GM10266 (cell line): ENCODE results near the gene SPATA4.

Experiments used
- DNase-seq: peaks from one replicate; pipeline ENCODE4 v3.0.0; 2012; ENCODE audit errors: extremely low spot score
- TF ChIP-seq, protein P1 (sequence below): IDR thresholded peaks from 2 replicates; pipeline ENCODE4 v1.5.1; 2012; ENCODE audit warnings: mild to moderate bottlenecking, low read depth; ENCODE audit not compliant: control insufficient read depth, insufficient read depth; ENCODE audit errors: missing control alignments

Gene SPATA4

DNA sequence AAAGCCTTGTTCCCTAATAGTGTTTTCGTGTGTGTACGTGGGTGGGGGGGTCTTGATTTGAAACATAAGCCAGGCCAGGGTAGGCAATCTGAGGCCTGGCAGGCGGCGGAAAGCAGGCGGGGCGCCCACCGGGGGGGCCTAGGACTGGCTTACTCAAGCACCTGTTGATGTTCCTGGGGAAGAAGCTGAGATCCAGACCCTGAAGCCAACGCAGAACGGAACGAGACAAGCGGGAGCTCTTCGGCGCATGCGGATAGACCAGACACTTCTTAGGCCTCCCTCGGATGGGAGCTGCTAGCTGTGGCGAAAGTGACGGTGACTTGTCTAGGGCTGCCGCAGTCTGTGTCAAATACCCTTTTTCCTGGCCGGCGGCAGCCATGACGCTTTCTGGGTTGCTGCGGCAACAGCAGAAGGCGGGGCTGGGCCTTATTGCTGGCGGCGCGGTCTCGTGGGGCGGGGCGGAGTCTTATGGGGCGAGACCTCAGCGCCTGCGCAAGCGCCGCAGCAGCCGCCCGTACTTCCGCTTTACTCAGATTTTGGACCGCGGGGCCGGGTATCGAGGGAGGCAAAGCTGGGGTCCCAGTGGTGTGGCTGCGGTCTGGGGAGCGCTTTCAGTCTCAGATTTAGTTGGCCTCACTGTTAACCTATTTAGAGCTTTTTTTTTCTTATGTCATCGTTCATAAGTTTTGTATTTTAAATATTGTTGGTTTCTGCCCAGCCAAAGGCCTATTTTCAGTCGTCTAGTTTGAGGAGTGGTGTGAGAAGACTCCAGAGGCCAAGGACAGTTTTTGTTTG is at the start of gene SPATA4:
Gene SPATA4, minus strand, starts transcription at position 402 of the 795 bp plus-strand sequence. Its CDS starts 23 bp downstream, at position 379.
- peak; percentile 89 for DNase-seq
- TF ChIP-seq, protein P1, sequence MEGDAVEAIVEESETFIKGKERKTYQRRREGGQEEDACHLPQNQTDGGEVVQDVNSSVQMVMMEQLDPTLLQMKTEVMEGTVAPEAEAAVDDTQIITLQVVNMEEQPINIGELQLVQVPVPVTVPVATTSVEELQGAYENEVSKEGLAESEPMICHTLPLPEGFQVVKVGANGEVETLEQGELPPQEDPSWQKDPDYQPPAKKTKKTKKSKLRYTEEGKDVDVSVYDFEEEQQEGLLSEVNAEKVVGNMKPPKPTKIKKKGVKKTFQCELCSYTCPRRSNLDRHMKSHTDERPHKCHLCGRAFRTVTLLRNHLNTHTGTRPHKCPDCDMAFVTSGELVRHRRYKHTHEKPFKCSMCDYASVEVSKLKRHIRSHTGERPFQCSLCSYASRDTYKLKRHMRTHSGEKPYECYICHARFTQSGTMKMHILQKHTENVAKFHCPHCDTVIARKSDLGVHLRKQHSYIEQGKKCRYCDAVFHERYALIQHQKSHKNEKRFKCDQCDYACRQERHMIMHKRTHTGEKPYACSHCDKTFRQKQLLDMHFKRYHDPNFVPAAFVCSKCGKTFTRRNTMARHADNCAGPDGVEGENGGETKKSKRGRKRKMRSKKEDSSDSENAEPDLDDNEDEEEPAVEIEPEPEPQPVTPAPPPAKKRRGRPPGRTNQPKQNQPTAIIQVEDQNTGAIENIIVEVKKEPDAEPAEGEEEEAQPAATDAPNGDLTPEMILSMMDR: no peak

DNA sequence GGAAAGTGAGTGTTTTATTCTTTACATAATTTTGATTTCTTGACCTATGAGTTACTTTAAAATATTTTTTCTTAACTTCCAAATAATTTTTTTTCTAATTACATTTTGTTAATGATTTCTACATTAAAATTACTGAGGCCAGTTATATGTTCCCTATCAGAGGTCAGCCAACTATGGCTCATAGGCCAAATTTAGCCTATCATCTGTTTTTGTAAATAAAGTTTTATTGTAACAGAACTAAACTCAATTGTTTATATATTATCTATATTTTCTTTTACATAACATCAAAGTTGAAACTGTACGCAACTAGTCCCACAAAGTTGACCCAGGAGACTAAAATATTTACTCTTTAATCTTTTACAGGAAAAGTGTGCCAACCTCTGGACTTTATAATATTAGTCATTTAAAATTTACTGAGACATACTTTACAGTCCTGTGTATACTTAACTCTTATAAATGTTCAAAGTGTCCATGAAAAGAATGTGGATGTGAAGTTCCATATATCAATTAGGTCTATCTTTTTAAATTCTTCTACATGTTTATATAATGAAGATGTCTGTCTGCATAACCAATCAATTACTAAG is 47.5 kb upstream of the SPATA4 start:
- no peak for DNase-seq
- TF ChIP-seq, protein P1: no peak

DNA sequence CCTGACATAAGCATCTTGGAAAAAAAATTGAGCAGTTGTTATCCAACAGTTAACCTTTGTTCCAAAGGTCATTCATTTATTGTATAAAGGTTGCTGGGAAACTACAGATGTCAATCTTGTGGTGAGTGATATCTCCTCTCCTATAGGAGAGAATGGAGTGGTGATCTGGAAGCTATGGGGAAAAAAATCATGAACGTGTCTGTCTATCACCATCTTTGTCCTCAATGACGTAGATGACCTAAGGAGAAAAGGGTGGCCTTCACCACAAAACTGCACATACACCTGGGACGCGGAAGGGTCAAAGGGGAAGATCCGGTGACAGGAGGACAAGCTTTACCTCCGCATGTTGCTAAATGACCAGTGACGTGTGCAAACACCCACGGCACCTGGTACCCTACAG is 46.3 kb upstream of the SPATA4 start:
- DNase-seq: no peak
- TF ChIP-seq, protein P1: no peak

DNA sequence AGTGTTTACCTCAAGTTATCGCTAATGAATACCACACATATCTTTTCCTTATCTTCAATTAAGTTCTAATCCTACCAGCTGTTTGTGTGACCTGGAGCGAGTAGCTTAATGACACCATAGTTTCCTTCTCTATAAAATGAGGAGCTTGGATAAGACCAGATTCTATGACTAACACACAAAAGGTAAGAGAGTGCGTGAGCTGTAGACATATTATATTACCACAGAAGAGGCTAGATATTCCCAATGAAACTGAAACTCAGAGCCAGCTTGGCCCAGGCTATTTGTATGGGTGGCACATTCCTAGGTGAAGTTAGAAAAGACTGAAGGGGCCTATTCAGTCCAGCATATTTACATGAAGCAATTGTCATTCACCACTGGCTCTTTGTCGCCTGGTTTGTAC is 43.4 kb upstream of the SPATA4 start:
- DNase-seq: no peak
- TF ChIP-seq, protein P1: no peak

DNA sequence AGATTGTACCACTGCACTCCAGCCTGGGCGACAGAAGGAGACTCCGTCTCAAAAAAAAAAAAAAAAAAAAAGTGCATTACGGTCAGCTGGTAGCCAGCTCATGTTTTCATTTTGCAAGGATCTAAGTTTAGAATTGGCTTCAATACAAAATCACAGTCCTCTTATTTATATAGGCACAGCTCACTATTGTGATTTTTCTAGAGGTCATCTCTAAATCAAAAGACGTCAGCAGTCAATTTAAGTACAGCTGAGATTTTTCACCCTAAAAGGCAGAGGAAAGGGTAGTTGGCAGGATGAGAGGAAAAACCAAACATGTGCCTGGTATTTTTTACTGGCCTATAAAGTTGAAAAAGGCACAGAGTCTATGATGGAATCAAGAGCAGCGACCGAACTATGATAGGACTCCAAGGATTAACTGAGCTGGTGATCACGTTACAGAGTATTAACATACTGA is 42.8 kb upstream of the SPATA4 start:
- DNase-seq: no peak
- TF ChIP-seq, protein P1: no peak

DNA sequence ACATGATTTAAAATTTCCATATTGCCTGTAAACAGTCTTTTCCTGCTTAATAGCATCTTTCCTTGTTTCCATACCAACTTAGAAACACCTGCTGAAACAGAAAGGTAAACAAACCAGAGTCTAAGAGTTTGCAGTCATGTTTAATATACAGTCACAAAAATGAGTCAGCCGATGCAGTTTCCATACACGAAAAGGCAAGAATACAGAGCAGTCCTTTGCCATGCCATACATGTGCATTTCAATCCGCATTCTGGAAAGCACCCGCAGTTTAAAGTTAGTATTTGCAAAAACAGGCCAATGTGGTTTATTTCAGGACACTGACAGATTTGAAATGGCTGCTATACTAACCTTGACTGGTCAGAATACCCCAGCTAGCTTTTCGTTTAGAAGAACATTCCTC is 41.6 kb upstream of the SPATA4 start:
- TF ChIP-seq, protein P1: no peak
- no peak for DNase-seq

DNA sequence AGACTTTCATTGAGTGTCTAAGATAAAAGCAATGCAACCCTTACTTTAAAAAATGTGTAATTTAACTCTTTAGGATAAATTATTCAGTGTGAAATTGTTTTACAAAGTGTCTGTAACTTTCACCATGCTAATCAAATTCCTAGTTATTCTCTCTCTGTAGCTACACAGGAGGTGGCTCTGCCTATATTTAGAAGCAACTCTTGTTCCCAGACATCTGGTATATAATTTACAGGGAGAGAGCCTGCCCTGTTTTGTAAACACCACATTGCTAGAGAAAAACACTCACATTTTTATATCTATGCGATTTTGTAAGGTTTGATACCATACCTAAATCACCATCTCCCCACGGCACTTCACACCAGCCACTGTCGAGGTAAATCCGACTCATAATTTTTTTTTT is 35.5 kb upstream of the SPATA4 start:
- no peak for DNase-seq
- TF ChIP-seq, protein P1: no peak
